GM12892 (cell line): ENCODE results near the gene PHF24.

ENCODE experiments used
- POLR2A ChIP-seq: IDR thresholded peaks from 2 replicates; pipeline ENCODE4 v1.6.1; 2011; ENCODE audit warnings: low read depth, low read length, control low read depth
- POLR2AphosphoS5 ChIP-seq: IDR thresholded peaks from 2 replicates; pipeline ENCODE4 v1.6.1; 2011; ENCODE audit warnings: low read depth, low read length, control low read depth

GRCh38 chr9:34964458-34964857 is 6.4 kb downstream of the PHF24 start:
- no peak for TF ChIP-seq POLR2A
- no peak for TF ChIP-seq POLR2AphosphoS5
